GM10266 (cell line): ENCODE results near the gene MFRP.

Experiments used
- DNase-seq: peaks from one replicate; pipeline ENCODE4 v3.0.0; 2012; ENCODE audit errors: extremely low spot score
- TF ChIP-seq, protein P1 (sequence below): IDR thresholded peaks from 2 replicates; pipeline ENCODE4 v1.5.1; 2012; ENCODE audit warnings: mild to moderate bottlenecking, low read depth; ENCODE audit not compliant: control insufficient read depth, insufficient read depth; ENCODE audit errors: missing control alignments

The MFRP gene

DNA sequence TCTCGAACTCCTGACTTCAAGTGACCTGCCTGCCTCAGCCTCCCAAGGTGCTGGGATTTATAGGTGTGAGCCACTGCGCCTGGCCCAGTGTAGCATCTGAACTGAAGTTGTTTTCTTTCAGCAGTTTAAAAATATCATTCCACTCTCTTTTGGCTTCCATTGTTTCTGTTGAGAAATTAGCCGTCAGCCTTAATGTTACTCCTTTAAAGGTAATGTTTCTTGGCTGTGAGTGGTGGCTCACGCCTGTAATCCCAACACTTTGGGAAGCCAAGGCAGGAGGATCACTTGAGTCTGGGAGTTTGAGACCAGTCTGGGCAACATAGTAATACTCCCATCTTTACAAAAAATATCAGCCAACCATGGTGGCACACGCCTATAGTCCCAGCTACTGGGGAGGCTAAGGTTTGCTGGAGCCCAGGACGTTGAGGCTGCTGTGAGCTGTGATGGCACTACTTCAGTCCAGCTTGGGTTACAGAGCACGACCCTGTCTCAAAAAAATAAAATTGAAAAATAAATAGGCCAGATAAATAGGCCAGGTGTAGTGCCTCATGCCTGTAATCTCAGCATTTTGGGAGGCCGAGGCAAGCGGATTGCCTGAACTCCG is 55.5 kb downstream of the MFRP start:
- no peak for DNase-seq
- TF ChIP-seq, protein P1, sequence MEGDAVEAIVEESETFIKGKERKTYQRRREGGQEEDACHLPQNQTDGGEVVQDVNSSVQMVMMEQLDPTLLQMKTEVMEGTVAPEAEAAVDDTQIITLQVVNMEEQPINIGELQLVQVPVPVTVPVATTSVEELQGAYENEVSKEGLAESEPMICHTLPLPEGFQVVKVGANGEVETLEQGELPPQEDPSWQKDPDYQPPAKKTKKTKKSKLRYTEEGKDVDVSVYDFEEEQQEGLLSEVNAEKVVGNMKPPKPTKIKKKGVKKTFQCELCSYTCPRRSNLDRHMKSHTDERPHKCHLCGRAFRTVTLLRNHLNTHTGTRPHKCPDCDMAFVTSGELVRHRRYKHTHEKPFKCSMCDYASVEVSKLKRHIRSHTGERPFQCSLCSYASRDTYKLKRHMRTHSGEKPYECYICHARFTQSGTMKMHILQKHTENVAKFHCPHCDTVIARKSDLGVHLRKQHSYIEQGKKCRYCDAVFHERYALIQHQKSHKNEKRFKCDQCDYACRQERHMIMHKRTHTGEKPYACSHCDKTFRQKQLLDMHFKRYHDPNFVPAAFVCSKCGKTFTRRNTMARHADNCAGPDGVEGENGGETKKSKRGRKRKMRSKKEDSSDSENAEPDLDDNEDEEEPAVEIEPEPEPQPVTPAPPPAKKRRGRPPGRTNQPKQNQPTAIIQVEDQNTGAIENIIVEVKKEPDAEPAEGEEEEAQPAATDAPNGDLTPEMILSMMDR, result no peak
